Body of pancreas (tissue), 4 donors: Measurements from ENCODE around the gene LMO7. TPM values are rescaled to one million over a fixed set of nuclear protein-coding genes. Genes with fewer than 3 reads are reported as not detected.

Experiments
- ATAC-seq: fragments of 150-250 bp; one replicate; pipeline ENCODE4 v1.9.1; 2016
- DNase-seq, 4 donors: peaks; one replicate each; pipeline ENCODE4 v3.0.0-alpha.2; 2019
- H3K27ac ChIP-seq, 4 donors: fragments of 200-600 bp; sonication (generic); 1 replicate in 3 of 4; 2 replicates in 1 of 4; pipeline versions ENCODE4 v1.5.1 to v1.6.1; 2016 to 2019; ENCODE audit warnings: mild to moderate bottlenecking in 1 of 4, mixed read lengths in 1 of 4, moderate library complexity in 1 of 4
- H3K27me3 ChIP-seq, 2 donors: fragments of 200-600 bp; sonication (generic); one replicate each; pipeline ENCODE4 v1.6.0; 2016; ENCODE audit warnings: mild to moderate bottlenecking in 1 of 2
- H3K36me3 ChIP-seq, 2 donors: fragments of 200-600 bp; sonication (generic); replicated peaks in 1 of 2; 2 replicates each; pipeline ENCODE4 v1.5.1; 2016; ENCODE audit warnings: low read depth in 2 of 2; ENCODE audit not compliant: insufficient read depth in 1 of 2
- H3K4me1 ChIP-seq: fragments of 200-600 bp; sonication (generic); one replicate; pipeline ENCODE4 v1.6.0; 2016
- H3K4me3 ChIP-seq, 2 donors: fragments of 200-600 bp; sonication (generic); 1 replicate in 1 of 2; 2 replicates in 1 of 2; pipeline ENCODE4 v1.5.1; 2016 to 2019
- H3K9me3 ChIP-seq, 3 donors: fragments of 200-600 bp; sonication (generic); 1 replicate in 2 of 3; 2 replicates in 1 of 3; pipeline ENCODE4 v1.5.1; 2016
- CTCF ChIP-seq, 7 experiments: fragments of 450-650 bp in 4 of 7; fragments of 200-600 bp in 3 of 7; sonication (generic) in 3 of 7; IDR thresholded peaks; one replicate each; pipeline ENCODE4 v1.5.1; 2016 to 2019; ENCODE audit warnings: antibody characterized with exemption in 7 of 7
- POLR2A ChIP-seq, 3 donors: fragments of 450-650 bp; IDR thresholded peaks; one replicate each; pipeline ENCODE4 v1.6.1; 2016; ENCODE audit warnings: antibody characterized with exemption in 3 of 3, mild to moderate bottlenecking in 2 of 3
- WGBS, 2 donors: methylation state at CpG; one replicate each; pipeline ENCODE4 v1.1.5; 2017; 5-methylcytosine and 5-hydroxymethylcytosine counted together
- intact Hi-C: fragments of 100-400 bp; cut with DNase I; formaldehyde crosslinking; loops from one replicate; pipeline ENCODE4 v1.15.1; 2023
- total RNA-seq, 2 donors: library from RNA; depleted of rRNA; stranded (reverse); fragments of >200 nt; gene quantifications; one replicate each; pipeline ENCODE4 v1.1.0, GENCODE V29; 2016

The LMO7 gene
- total RNA-seq, 2 donors from 2014 or later, result 50.6 to 56.0 TPM

- no peak for ATAC-seq
- Histone ChIP-seq H3K36me3 (no peaks in the 10 kb centered on the region), H3K4me1 (peaks cover 2% of the 10 kb centered on the region), H3K27ac (no peak overlapping the region), H3K9me3 (no peaks in the 10 kb centered on the region), H3K27me3 (no peaks in the 10 kb centered on the region), H3K4me3 (no peak overlapping the region)
- 68 to 78% methylated on average over 1 of the region's 1 CpG for WGBS, 2 donors
- DNase-seq, result no peak
- no peak for TF ChIP-seq CTCF (IDR thresholded peaks at IDR 0.05)
- TF ChIP-seq POLR2A (IDR thresholded peaks at IDR 0.05), result no peak
- intact Hi-C loops, result loop anchor here (5.0 to 10.0 kb wide), 2 partner anchors 597 to 1029 kb away; no protein-coding TSS in a partner anchor
Observed at GRCh38 chr13:75875450-75875849, 239.3 kb downstream of the LMO7 start.

GRCh38 chr13:75876142-75877050 is 240.3 kb downstream of the LMO7 start:
- ATAC-seq (peak; percentile 87), DNase-seq (peak; percentile 52 to 67 (median 59))
- Histone ChIP-seq H3K36me3 (no peaks in the 10 kb centered on the region), H3K4me1 (no peaks in the 10 kb centered on the region), H3K27ac (no peak overlapping the region), H3K4me3 (no peak overlapping the region), H3K9me3 (no peaks in the 10 kb centered on the region), H3K27me3 (no peaks in the 10 kb centered on the region)
- TF ChIP-seq CTCF (IDR thresholded peaks at IDR 0.05) (peak; percentile 78 to 91 (median 88)), POLR2A (IDR thresholded peaks at IDR 0.05) (no peak)
- 8 to 9% methylated on average over 11 of the region's 11 CpGs for WGBS, 2 donors
- intact Hi-C loops, result loop anchor here (5.0 to 10.0 kb wide), 2 partner anchors 596 to 1028 kb away; no protein-coding TSS in a partner anchor

- ATAC-seq (no peak), DNase-seq (no peak)
- Histone ChIP-seq H3K36me3 (no peaks in the 10 kb centered on the region), H3K27ac (no peak overlapping the region), H3K4me1 (no peaks in the 10 kb centered on the region), H3K27me3 (no peaks in the 10 kb centered on the region), H3K4me3 (no peak overlapping the region), H3K9me3 (no peaks in the 10 kb centered on the region)
- TF ChIP-seq CTCF (IDR thresholded peaks at IDR 0.05), result no peak
- intact Hi-C loops, result loop anchor here (5.0 to 10.0 kb wide), 2 partner anchors 595 to 1028 kb away; no protein-coding TSS in a partner anchor
- 87 to 88% methylated on average over 3 of the region's 3 CpGs for WGBS, 2 donors
Observed at GRCh38 chr13:75877071-75877470, 240.9 kb downstream of the LMO7 start.

GRCh38 chr13:75879656-75880055 is 243.5 kb downstream of the LMO7 start:
- ATAC-seq (no peak), DNase-seq (no peak)
- no peak overlapping the region for H3K27ac ChIP-seq
- no peaks in the 10 kb centered on the region for H3K36me3 ChIP-seq
- no peaks in the 10 kb centered on the region for H3K4me1 ChIP-seq
- intact Hi-C loops, result loop anchor here (5.0 to 10.0 kb wide), 2 partner anchors 593 to 1025 kb away; no protein-coding TSS in a partner anchor
- 72 to 75% methylated on average over 4 of the region's 4 CpGs for WGBS, 2 donors
- H3K9me3 ChIP-seq, result no peaks in the 10 kb centered on the region
- no peak overlapping the region for H3K4me3 ChIP-seq
- TF ChIP-seq POLR2A (IDR thresholded peaks at IDR 0.05), result no peak
- no peaks in the 10 kb centered on the region for H3K27me3 ChIP-seq

GRCh38 chr13:75881109-75881775 is 245.1 kb downstream of the LMO7 start:
- H3K27ac ChIP-seq, result no peak overlapping the region
- 52 to 70% methylated on average over 4 of the region's 4 CpGs for WGBS, 2 donors
- H3K4me1 ChIP-seq, result no peaks in the 10 kb centered on the region
- TF ChIP-seq POLR2A (IDR thresholded peaks at IDR 0.05), result no peak
- TF ChIP-seq CTCF (IDR thresholded peaks at IDR 0.05), result no peak
- no peaks in the 10 kb centered on the region for H3K36me3 ChIP-seq
- H3K27me3 ChIP-seq, result no peaks in the 10 kb centered on the region
- ATAC-seq, result no peak
- H3K9me3 ChIP-seq, result no peaks in the 10 kb centered on the region
- intact Hi-C loops, result no loop called here
- no peak overlapping the region for H3K4me3 ChIP-seq
- DNase-seq, result no peak
